ENCODE results near the gene NRP1. TPM values are rescaled to one million over a fixed set of nuclear protein-coding genes. Genes with fewer than 3 reads are reported as not detected.

The NRP1 gene
- total RNA-seq, 2 experiments from 2014 or later = 0.06 TPM; not detected in 1

DNA sequence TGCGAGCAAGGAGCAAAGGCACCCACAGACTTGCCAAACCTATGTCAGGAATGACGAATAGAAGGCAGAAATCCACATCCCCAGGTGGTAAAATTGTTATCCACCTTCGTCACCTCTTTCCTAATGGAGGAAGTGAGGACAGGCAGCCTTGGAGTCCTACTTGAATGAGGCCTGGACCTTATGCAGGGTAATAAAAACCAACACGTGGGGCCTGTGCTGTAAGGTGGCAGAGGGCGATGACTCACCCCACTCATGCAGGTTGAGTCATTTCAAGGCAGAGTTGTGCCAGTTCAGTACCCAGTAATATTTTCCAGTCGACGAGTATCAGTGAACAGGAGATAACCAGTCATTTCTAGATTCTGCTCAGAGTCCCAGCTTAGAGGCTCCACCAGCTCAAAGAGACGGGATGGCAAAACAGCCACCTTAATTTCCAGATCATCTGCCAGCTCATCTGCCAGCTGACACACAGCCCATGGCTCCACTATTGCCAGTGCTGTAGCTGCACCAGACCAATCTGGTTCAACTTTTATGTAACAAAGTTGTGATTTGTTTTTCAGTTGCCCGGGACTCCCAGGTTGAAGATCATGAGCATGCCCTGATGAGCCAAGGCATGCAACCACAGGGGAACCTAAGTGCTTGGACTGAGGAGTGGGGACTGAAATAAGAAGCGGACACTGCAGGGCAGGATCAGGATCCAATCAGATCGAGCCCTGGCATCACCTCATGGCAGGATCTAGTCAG, 200.3 kb downstream of the NRP1 start:
- Mint-ChIP-seq H3K27ac (peak overlapping the region; percentile 93), H3K4me1 (ENCODE audit: low read depth) (peaks cover 88% of the 10 kb centered on the region), H3K4me3 (peak overlapping the region; percentile 62), H3K9me3 (no peaks in the 10 kb centered on the region), H3K36me3 (ENCODE audit: low read depth) (peaks cover 5% of the 10 kb centered on the region), H3K27me3 (no peaks in the 10 kb centered on the region)
- no peaks in the 10 kb centered on the region for H3K9me3 ChIP-seq (ENCODE audit: control insufficient read depth in 1 of 2, insufficient read depth in 1 of 2, low read length in 2 of 2)
- ATAC-seq (ENCODE audit: poor library complexity) = peak; percentile 67
- intact Hi-C loops (cut with DNase I, micrococcal nuclease) = loop anchor here in 1 of 2 experiments (10.0 kb wide), 1 partner anchor 1209 kb away; the partner anchor contains the start of gene ARHGAP12
- H3K4me3 ChIP-seq (ENCODE audit: low read length) = no peak overlapping the region
- ChIA-PET POLR2A (interaction anchor here (0.9 to 5.8 kb wide), 7 partner anchors 8 to 124 kb away, joined by 3 to 33 read pairs (median 4); no protein-coding TSS in a partner anchor), CTCF (interaction anchor here (1.1 to 3.4 kb wide), 5 partner anchors 18 to 125 kb away, joined by 3 to 12 read pairs (median 11); no protein-coding TSS in a partner anchor)
- no peaks in the 10 kb centered on the region for H3K36me3 ChIP-seq (ENCODE audit: insufficient read depth, low read length)
- DNase-seq = peak in 13 of 14 experiments; percentile 49 to 90 (median 65)
- no peaks in the 10 kb centered on the region for H3K27me3 ChIP-seq (ENCODE audit: control insufficient read depth in 1 of 2, insufficient read depth in 2 of 2, low read length in 2 of 2)
- no peak for TF ChIP-seq CTCF (IDR thresholded peaks at IDR 0.05)
- H3K4me1 ChIP-seq (ENCODE audit: insufficient read depth, low read length) = peaks cover 91% of the 10 kb centered on the region
- peak overlapping the region; percentile 42 to 70 for H3K27ac ChIP-seq (ENCODE audit: low read depth in 1 of 2, low read length in 2 of 2)

DNA sequence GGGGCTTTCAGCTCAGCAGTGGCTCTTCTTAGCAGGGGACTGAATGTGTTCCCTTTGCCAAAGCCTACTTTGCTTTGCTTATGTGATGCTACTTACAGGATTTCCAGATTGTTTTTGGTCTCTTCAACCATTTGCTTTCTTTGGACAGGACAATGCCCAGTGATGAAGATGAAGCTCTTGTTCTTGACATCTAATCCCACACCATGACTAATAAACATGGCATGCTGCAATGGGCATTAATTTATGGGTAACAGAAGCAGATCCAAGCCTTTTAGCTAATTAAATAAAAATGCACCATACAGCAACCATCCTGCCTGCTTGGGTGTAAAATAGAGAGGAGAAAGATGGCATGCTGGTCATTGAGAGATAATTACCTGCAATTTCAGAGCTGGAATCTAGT, 200.9 kb downstream of the NRP1 start:
- Histone ChIP-seq H3K4me3 (ENCODE audit: low read length) (no peak overlapping the region), H3K9me3 (ENCODE audit: control insufficient read depth in 1 of 2, insufficient read depth in 1 of 2, low read length in 2 of 2) (no peaks in the 10 kb centered on the region), H3K36me3 (ENCODE audit: insufficient read depth, low read length) (no peaks in the 10 kb centered on the region), H3K4me1 (ENCODE audit: insufficient read depth, low read length) (peaks cover 93% of the 10 kb centered on the region), H3K27me3 (ENCODE audit: control insufficient read depth in 1 of 2, insufficient read depth in 2 of 2, low read length in 2 of 2) (no peaks in the 10 kb centered on the region), H3K27ac (ENCODE audit: low read depth in 1 of 2, low read length in 2 of 2) (peak overlapping the region; percentile 40 to 70)
- no peaks in the 10 kb centered on the region for H3K27me3 Mint-ChIP-seq
- peaks cover 87% of the 10 kb centered on the region for H3K4me1 Mint-ChIP-seq (ENCODE audit: low read depth)
- H3K4me3 Mint-ChIP-seq = peak overlapping the region; percentile 62
- ChIA-PET POLR2A (interaction anchor here (1.3 to 5.8 kb wide), 3 partner anchors 14 to 123 kb away, joined by 4 to 33 read pairs (median 5); no protein-coding TSS in a partner anchor), CTCF (interaction anchor here (0.8 to 3.4 kb wide), 5 partner anchors 17 to 125 kb away, joined by 3 to 12 read pairs (median 11); no protein-coding TSS in a partner anchor)
- H3K27ac Mint-ChIP-seq = peak overlapping the region; percentile 93
- H3K9me3 Mint-ChIP-seq = no peaks in the 10 kb centered on the region
- intact Hi-C loops (cut with DNase I, micrococcal nuclease) = loop anchor here in 1 of 2 experiments (10.0 kb wide), 1 partner anchor 1209 kb away; the partner anchor contains the start of gene ARHGAP12
- ATAC-seq (ENCODE audit: poor library complexity) (no peak), DNase-seq (no peak)
- H3K36me3 Mint-ChIP-seq (ENCODE audit: low read depth) = peaks cover 5% of the 10 kb centered on the region
- TF ChIP-seq CTCF (IDR thresholded peaks at IDR 0.05) = no peak

DNA sequence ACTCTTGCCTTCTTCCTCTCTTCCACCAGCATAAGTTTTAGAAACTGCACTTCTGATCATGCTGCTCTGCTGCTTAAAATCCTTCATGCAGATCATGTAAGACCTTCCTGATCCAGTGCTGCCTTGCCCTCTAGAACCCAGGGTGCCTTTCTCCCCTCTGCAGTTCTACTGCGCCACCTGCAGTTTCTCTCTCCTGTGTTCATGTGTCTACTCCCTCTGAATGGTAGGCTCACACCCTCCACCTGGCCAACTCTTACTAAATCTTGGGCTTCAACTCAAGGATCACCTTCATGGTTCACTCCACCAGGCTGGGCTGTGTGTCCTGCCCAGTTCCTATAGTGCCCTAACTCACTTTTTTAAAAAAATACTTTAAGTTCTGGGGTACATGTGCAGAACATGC, 201.8 kb downstream of the NRP1 start:
- Mint-ChIP-seq H3K9me3 (no peaks in the 10 kb centered on the region), H3K4me3 (no peak overlapping the region), H3K27ac (peak overlapping the region; percentile 93), H3K27me3 (no peaks in the 10 kb centered on the region), H3K4me1 (ENCODE audit: low read depth) (peaks cover 85% of the 10 kb centered on the region), H3K36me3 (ENCODE audit: low read depth) (peaks cover 5% of the 10 kb centered on the region)
- Histone ChIP-seq H3K27ac (ENCODE audit: low read depth in 1 of 2, low read length in 2 of 2) (peak overlapping the region; percentile 2 to 14), H3K4me3 (ENCODE audit: low read length) (no peak overlapping the region), H3K27me3 (ENCODE audit: control insufficient read depth in 1 of 2, insufficient read depth in 2 of 2, low read length in 2 of 2) (no peaks in the 10 kb centered on the region), H3K9me3 (ENCODE audit: control insufficient read depth in 1 of 2, insufficient read depth in 1 of 2, low read length in 2 of 2) (no peaks in the 10 kb centered on the region), H3K36me3 (ENCODE audit: insufficient read depth, low read length) (no peaks in the 10 kb centered on the region), H3K4me1 (ENCODE audit: insufficient read depth, low read length) (peaks cover 87% of the 10 kb centered on the region)
- POLR2A ChIA-PET = interaction anchor here (1.0 to 5.8 kb wide), 2 partner anchors 17 to 23 kb away, joined by 3 to 33 read pairs; no protein-coding TSS in a partner anchor
- ATAC-seq (ENCODE audit: poor library complexity) (peak; percentile 19), DNase-seq (peak in 10 of 14 experiments; percentile 34 to 77 (median 52))
- intact Hi-C loops (cut with DNase I, micrococcal nuclease) = loop anchor here in 1 of 2 experiments (10.0 kb wide), 1 partner anchor 1208 kb away; the partner anchor contains the start of gene ARHGAP12
- CTCF ChIA-PET = interaction anchor here (0.8 to 3.4 kb wide), 4 partner anchors 17 to 124 kb away, joined by 4 to 12 read pairs (median 8); no protein-coding TSS in a partner anchor
- peak; percentile 28 for TF ChIP-seq CTCF (IDR thresholded peaks at IDR 0.05)
